GM19023 (cell line): Measurements from ENCODE around the gene ABCD3.
"Not testable (repeated sequence)": the region's sequence is repeated elsewhere in the genome, so short reads cannot be mapped to it uniquely, and the experiment has no call there.

Experiments used
- ATAC-seq: cut with Tn5 transposase; IDR thresholded peaks from one replicate; pipeline ENCODE4 v1.9.1; 2021; ENCODE audit warnings: mild to moderate bottlenecking, moderate library complexity; ENCODE audit not compliant: unreplicated experiment

ABCD3 gene

DNA sequence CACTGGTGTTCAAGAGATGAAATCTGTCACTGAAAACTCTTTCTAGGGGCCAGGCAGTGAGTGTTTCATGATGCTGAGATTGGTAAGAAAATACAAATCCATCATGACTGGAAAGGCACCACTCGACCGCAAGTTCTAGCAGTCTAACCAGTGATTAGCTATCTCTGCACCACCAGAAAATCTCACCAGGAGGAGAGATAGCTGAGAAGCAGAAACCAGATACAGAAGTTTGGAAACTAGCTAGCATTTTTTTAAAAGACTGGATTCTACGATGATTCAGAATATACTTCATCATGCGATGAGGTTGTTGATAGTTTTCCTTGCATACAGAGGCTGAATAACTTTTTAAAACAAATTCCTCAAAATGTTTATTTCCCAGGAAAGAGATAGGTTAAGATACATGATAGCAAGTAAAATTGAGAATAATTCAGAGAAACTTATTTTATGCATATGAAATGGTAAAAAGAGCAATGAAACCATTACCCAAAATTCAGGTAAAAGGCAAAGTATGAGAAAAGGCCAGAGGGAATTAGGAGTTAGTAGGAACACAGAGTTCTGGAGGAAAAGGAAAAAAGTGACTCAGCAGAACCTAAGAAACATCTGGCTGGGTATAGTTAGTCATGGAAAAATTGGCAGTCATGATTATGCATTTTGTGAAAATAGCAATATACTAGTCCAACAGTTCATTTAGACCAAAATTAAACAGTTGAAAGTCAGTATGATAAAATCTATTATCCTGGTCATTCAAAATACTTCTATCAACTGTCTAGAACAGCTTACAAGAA, 126.7 kb downstream of the ABCD3 start:
- no peak for ATAC-seq

- no peak for ATAC-seq
These were observed 131.5 kb downstream of the ABCD3 start for GRCh38 chr1:94549706-94550105.

DNA sequence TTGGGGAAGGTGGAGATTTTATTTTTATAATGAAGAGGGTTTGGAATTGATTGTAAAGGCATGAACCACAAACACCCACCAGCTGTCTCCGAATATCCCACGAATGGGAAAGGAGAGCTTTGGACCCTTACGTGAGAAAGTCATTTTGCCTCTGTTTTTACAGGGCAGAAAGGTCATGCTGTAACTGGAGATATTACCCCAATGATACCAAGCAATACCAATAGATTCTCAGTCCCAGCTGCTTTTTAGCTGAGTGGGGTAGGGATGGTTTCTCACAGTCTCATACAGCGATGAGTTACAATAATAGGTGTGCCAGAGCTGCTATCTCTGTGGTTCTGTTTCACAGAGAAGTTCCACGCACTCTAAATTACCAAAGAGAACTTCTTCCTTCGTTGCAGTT, 132.2 kb downstream of the ABCD3 start:
- no peak for ATAC-seq

GRCh38 chr1:94550800-94551241, 132.6 kb downstream of the ABCD3 start:
- no peak for ATAC-seq

DNA sequence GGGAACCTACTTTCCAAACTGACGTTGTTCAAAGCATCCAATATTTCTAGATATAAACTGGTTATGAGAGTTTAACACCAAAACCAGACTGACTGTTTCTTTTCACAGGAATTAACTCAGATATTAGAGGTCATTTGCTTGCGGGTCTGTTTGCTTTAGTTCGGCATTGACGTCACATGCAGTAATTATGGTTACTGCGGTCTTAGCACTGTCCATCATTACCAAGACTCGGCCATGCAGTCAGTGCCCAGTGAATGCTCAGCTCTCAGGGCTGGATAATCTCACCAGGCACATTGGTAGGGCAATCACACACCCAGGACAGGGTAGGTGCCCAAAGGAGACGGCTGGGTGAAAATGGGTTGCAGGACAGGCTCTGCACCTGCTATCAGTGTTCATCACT, 133.3 kb downstream of the ABCD3 start:
- no peak for ATAC-seq

- ATAC-seq: no peak
These were observed 133.9 kb downstream of the ABCD3 start for GRCh38 chr1:94552071-94552586.

DNA sequence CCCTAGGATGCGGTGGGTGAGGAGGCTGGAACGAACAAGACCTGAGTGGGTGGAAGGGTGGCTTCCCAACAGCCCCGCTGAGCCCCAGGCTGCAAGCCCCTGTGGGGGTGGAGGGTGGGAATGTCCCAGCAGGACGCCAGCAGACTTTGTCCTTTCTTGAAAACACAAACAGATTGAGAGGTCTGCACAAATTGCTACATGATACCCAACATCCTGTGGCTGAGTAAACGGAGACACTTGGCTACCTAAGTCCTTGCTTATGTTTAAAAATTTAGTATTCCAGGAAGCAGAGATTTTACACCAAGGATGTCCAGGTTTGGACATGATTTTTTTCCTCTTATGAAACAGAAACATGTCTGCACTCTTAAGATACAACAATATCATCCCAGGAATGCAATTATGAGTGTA, 135.1 kb downstream of the ABCD3 start:
- no peak for ATAC-seq

- no peak for ATAC-seq
These were observed 135.7 kb downstream of the ABCD3 start for GRCh38 chr1:94553931-94554330.

GRCh38 chr1:94554580-94554979, 136.4 kb downstream of the ABCD3 start:
- ATAC-seq: no peak

DNA sequence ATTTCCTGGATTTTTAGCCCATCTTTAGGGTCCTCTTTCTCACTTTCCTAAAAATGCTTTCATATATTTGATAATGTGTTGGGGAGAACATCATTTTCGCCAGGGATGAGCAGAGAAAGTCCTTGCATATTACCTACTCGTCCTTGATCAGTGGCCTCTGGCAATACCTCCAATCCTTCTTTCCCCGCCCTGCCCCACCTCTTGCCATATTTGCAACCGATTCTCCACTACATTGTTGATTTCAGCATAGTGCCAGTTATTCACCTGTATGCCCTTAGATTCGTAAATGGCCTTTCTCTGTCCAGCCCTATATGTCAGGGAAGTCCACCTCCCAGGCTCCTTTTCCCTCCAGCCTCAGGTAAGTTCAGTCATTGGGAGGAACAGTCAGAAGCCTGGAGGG, 136.9 kb downstream of the ABCD3 start:
- no peak for ATAC-seq

GRCh38 chr1:94559921-94560320, 141.7 kb downstream of the ABCD3 start:
- ATAC-seq: no peak

GRCh38 chr1:94560333-94560732, 142.1 kb downstream of the ABCD3 start:
- no peak for ATAC-seq

- no peak for ATAC-seq
These were observed 144.5 kb downstream of the ABCD3 start for GRCh38 chr1:94562519-94563260.

DNA sequence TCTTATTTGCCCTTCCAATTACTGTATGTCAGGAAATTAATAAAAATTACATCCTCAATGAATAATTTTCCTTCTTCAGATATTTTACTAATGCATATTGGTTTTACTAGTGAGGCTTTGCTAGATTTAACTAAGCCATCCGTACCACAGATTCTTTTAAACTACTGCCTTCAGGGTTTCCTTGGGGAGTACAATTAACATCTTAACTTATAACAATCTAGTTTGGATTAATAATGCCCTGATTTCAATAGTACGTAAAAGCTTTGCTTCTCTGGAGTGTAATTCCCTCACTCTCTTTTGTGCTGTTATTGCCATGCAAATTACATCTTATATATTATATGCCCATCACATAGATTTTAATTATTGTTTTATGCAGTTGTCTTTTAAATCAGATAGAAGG, 147.7 kb downstream of the ABCD3 start:
- ATAC-seq: no peak

DNA sequence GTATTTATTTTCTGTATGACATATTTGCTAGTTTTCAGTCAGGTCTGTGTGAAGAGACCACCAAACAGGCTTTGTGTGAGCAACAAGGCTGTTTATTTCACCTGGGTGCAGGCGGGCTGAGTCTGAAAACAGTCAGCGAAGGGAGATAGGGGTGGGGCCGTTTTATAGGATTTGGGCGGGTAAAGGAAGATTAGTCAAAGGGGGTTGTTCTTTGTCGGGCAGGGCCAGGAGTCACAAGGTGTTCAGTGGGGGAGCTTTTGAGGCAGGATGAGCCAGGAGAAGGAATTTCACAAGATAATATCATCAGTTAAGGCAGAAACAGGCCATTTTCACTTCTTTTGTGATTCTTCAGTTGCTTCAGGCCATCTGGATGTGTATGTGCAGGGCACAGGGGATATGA, 148.2 kb downstream of the ABCD3 start:
- ATAC-seq: not testable (repeated sequence)

GRCh38 chr1:94567975-94568607, 149.9 kb downstream of the ABCD3 start:
- ATAC-seq: not testable (repeated sequence)
